Osteocyte (in vitro differentiated cells): Measurements from ENCODE around the gene B4GALT1. TPM values are rescaled to one million over a fixed set of nuclear protein-coding genes. Genes with fewer than 3 reads are reported as not detected.

Experiments used
- DNase-seq: peaks from one replicate; pipeline ENCODE4 v3.0.0; 2021; ENCODE audit warnings: mixed read lengths; ENCODE audit not compliant: unreplicated experiment; ENCODE audit errors: extremely low spot score
- H3K27ac Mint-ChIP-seq: one replicate; pipeline ENCODE4 v1.8.0; 2021; ENCODE audit warnings: mild to moderate bottlenecking, mixed read lengths; ENCODE audit not compliant: unreplicated experiment
- H3K27me3 Mint-ChIP-seq: one replicate; pipeline ENCODE4 v1.8.0; 2021; ENCODE audit warnings: mixed read lengths; ENCODE audit not compliant: unreplicated experiment
- H3K36me3 Mint-ChIP-seq: one replicate; pipeline ENCODE4 v1.8.0; 2021; ENCODE audit warnings: mixed read lengths; ENCODE audit not compliant: unreplicated experiment
- H3K4me1 Mint-ChIP-seq: one replicate; pipeline ENCODE4 v1.8.0; 2021; ENCODE audit warnings: mixed read lengths; ENCODE audit not compliant: unreplicated experiment
- H3K4me3 Mint-ChIP-seq: one replicate; pipeline ENCODE4 v1.8.0; 2021; ENCODE audit warnings: mild to moderate bottlenecking, moderate library complexity, mixed read lengths; ENCODE audit not compliant: unreplicated experiment
- H3K9me3 Mint-ChIP-seq: one replicate; pipeline ENCODE4 v1.8.0; 2021; ENCODE audit warnings: mixed read lengths; ENCODE audit not compliant: unreplicated experiment
- total RNA-seq: library from RNA; stranded (reverse); gene quantifications from 2 replicates; pipeline ENCODE4 v1.2.1, GENCODE V29; 2021
- TF ChIP-seq, protein P1 (sequence below): fragments of 200-600 bp; sonication (generic); IDR thresholded peaks from 2 replicates; pipeline ENCODE4 v1.5.0; 2021; ENCODE audit warnings: antibody characterized with exemption, mild to moderate bottlenecking, moderate library complexity

Gene B4GALT1
- total RNA-seq, 1 donor from 2014 or later, result 40.9 TPM

DNA sequence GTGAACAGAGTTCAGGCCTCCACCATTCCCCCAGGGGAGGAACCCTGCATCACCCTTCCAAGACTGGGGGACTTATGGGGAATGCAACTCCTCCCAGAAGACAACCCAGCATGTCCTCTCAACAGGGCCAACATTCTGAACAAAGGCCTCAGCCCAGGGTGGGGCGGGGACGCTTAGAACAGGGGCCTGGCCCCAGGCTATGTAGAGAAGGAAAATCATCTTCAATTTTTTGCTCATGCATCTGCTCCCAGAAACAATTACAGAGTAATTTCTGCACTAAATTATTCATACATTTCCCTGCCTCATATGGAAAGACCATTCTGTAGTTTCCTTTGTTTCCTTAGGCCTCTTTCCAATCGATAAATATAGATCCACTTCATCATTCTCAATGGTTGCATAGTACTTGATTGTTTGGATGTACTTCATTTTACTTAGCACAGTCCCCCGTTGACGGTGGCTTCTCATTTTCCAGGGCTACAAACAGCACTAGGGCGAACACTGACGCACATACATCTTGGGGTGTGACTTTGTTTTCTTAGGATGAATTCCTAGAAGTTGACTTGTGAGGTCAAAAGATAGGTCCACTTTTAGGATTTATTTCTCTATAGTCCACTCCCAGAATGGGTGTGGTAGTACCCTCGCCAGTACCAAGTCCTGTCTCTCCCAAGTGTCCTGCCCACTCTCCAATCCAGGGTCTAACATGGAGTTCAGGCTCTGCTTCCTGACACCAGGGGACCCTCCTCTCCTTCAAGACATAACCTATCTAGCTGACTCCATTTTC, 63.4 kb downstream of the B4GALT1 start:
- no peaks in the 10 kb centered on the region for H3K36me3 Mint-ChIP-seq
- no peaks in the 10 kb centered on the region for H3K27me3 Mint-ChIP-seq
- peak; percentile 78 for DNase-seq
- H3K27ac Mint-ChIP-seq, result peak overlapping the region; percentile 24
- H3K4me3 Mint-ChIP-seq, result no peak overlapping the region
- peaks cover 68% of the 10 kb centered on the region for H3K4me1 Mint-ChIP-seq
- H3K9me3 Mint-ChIP-seq, result no peaks in the 10 kb centered on the region
- TF ChIP-seq, protein P1, sequence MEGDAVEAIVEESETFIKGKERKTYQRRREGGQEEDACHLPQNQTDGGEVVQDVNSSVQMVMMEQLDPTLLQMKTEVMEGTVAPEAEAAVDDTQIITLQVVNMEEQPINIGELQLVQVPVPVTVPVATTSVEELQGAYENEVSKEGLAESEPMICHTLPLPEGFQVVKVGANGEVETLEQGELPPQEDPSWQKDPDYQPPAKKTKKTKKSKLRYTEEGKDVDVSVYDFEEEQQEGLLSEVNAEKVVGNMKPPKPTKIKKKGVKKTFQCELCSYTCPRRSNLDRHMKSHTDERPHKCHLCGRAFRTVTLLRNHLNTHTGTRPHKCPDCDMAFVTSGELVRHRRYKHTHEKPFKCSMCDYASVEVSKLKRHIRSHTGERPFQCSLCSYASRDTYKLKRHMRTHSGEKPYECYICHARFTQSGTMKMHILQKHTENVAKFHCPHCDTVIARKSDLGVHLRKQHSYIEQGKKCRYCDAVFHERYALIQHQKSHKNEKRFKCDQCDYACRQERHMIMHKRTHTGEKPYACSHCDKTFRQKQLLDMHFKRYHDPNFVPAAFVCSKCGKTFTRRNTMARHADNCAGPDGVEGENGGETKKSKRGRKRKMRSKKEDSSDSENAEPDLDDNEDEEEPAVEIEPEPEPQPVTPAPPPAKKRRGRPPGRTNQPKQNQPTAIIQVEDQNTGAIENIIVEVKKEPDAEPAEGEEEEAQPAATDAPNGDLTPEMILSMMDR, result no peak

DNA sequence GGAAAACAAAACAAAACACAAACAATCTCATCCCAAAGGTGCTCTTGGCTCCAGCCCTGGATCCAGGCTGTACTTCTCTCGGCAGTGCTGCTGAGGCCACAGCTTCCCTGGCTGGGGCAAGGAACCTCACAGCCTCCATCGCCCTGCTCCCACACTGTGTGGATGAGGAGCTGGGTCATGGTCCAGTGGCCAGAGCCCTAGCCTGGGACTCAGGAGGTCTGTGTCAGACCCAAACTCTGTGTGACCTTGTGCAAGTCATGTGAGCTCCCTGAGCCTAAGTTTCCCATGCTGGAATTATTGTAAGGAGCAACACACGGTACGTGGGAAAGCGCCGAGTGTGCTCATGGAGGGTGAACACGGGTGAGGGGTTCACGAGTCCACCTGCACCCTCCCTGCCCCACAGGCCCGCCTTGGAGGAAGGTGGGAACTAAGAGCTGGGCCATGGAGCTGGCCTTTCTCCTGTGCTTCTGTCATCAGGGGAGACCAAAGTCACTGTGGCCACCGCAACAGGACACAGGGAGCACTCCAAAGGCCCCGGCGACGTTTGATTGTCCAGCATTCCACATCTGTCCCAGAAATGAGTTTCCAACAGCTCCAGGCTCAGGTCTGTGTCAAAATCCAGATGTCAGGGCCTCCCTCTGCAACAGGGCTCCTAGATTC, 64.5 kb downstream of the B4GALT1 start:
- Mint-ChIP-seq H3K4me3 (no peak overlapping the region), H3K9me3 (no peaks in the 10 kb centered on the region), H3K27ac (peak overlapping the region; percentile 24), H3K4me1 (peaks cover 64% of the 10 kb centered on the region), H3K27me3 (no peaks in the 10 kb centered on the region), H3K36me3 (no peaks in the 10 kb centered on the region)
- DNase-seq, result peak; percentile 60
- TF ChIP-seq, protein P1, result no peak

DNA sequence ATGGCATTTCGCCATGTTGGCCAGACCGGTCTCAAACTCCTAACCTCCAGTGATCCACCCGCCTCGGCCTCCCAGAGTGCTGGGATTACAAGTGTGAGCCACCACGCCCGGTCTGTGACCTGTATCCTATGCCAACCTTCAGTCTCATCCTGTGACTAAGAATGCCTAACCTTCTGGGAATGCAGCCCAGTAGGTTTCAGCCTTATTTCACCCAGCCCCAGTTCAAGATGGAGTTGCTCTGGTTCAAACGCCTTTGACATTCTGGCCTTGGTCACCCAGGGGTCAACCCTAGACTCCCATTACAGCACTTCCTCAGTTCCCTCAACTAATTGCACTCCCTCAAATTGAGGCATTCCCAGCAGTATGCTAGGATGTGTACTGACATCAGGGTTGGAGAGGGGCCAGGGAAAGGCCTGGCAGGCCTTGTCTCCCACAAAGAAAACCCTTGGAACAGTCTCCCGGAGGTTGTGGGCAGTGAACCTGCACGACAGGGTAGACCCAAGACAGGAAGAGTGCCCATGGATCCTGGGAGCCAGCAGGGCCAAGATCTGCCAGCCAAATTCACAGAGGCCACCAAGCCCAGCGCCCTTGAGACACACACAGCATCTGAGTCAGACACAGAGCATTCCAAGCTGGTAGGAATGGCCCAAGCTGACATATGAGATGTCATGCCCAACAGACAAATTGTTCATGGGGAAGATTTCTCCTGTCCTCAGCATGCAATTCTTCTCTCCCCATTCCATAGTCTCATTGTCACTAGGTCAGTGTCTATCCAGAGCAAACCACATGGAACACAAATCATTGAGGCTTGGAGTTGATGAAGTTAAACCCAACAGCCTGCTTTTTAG, 65.8 kb downstream of the B4GALT1 start:
- Mint-ChIP-seq H3K27ac (peak overlapping the region; percentile 75), H3K27me3 (no peaks in the 10 kb centered on the region), H3K9me3 (no peaks in the 10 kb centered on the region), H3K4me1 (peaks cover 50% of the 10 kb centered on the region), H3K36me3 (no peaks in the 10 kb centered on the region), H3K4me3 (no peak overlapping the region)
- TF ChIP-seq, protein P1, result no peak
- DNase-seq, result no peak

DNA sequence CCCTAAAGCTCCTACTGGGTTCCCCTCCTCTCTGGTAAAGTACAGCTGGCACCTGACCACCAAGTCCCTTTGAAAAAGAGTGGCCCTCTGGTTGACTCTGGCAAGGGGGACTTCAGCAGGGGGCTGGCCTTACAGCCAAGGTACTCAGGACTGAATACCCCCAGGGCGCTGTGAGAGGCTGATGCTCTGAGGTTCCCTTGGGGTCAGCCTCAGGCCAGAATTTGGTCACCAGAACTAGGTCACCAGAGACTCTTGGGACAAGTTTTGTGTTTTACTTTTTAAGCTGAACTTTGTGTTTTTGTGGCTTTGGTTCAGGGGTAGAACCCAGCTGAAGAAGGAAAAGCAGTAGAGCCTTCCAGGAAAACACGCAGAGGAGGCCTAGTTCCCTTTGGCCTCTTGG, 67.4 kb downstream of the B4GALT1 start:
- DNase-seq, result peak; percentile 63
- H3K36me3 Mint-ChIP-seq, result no peaks in the 10 kb centered on the region
- TF ChIP-seq, protein P1, result no peak
- H3K27me3 Mint-ChIP-seq, result no peaks in the 10 kb centered on the region
- no peaks in the 10 kb centered on the region for H3K9me3 Mint-ChIP-seq
- H3K4me3 Mint-ChIP-seq, result no peak overlapping the region
- peaks cover 38% of the 10 kb centered on the region for H3K4me1 Mint-ChIP-seq
- H3K27ac Mint-ChIP-seq, result no peak overlapping the region
